Naive B cell (primary cell): Measurements from ENCODE around the gene JPH2. TPM values are rescaled to one million over a fixed set of nuclear protein-coding genes. Genes with fewer than 3 reads are reported as not detected.

Experiments used
- ATAC-seq, 2 donors: fragments of 150-1000 bp; cut with Tn5 transposase; 2 replicates each; pipeline ENCODE4 v1.10.0; 2021; ENCODE audit warnings: low read depth in 2 of 2, mild to moderate bottlenecking in 2 of 2, moderate library complexity in 2 of 2
- DNase-seq: peaks from one replicate; pipeline ENCODE4 v3.0.0; 2022
- H3K27ac Mint-ChIP-seq, 6 donors: one replicate each; pipeline ENCODE4 v1.8.0; 2020 to 2022; ENCODE audit warnings: mild to moderate bottlenecking in 6 of 6, mixed read lengths in 6 of 6, moderate library complexity in 5 of 6, inconsistent platforms in 2 of 6
- H3K27me3 Mint-ChIP-seq, 3 donors: one replicate each; pipeline ENCODE4 v1.8.0; 2021 to 2022; ENCODE audit warnings: mixed read lengths in 3 of 3, mild to moderate bottlenecking in 1 of 3
- H3K36me3 Mint-ChIP-seq, 2 donors: one replicate each; pipeline ENCODE4 v1.8.0; 2020 to 2022; ENCODE audit warnings: mixed read lengths in 2 of 2, inconsistent platforms in 1 of 2, mild to moderate bottlenecking in 1 of 2
- H3K4me1 Mint-ChIP-seq, 3 donors: one replicate each; pipeline ENCODE4 v1.8.0; 2020 to 2022; ENCODE audit warnings: mixed read lengths in 3 of 3, inconsistent platforms in 1 of 3, mild to moderate bottlenecking in 1 of 3, moderate library complexity in 1 of 3
- H3K4me3 Mint-ChIP-seq, 8 donors: one replicate each; pipeline ENCODE4 v1.8.0; 2020 to 2022; ENCODE audit warnings: mild to moderate bottlenecking in 8 of 8, mixed read lengths in 8 of 8, moderate library complexity in 8 of 8, inconsistent platforms in 2 of 8
- H3K9me3 Mint-ChIP-seq, 7 donors: one replicate each; pipeline ENCODE4 v1.8.0; 2020 to 2022; ENCODE audit warnings: mixed read lengths in 7 of 7, mild to moderate bottlenecking in 5 of 7, inconsistent platforms in 2 of 7, moderate library complexity in 1 of 7
- polyA plus RNA-seq, 6 donors: library from polyadenylated mRNA; unstranded; fragments of 300-500 nt; fragmentation: Illumina TruSeq; gene quantifications; one replicate each; pipeline ENCODE4 v1.2.3, GENCODE V29; 2021; ENCODE audit warnings: low read depth in 6 of 6

The JPH2 gene
- polyA plus RNA-seq, 6 donors from 2014 or later: not detected

GRCh38 chr20:44208165-44208564 lies 21.2 kb upstream of the JPH2 start:
- ATAC-seq: no peak
- Mint-ChIP-seq H3K36me3 (peaks cover 4 to 7% of the 10 kb centered on the region in 2 donors), H3K27me3 (no peaks in the 10 kb centered on the region), H3K4me3 (peak overlapping the region; percentile 92 to 100 (median 98)), H3K4me1 (peaks cover 47 to 61% (median 49%) of the 10 kb centered on the region in 3 donors), H3K9me3 (no peaks in the 10 kb centered on the region), H3K27ac (peak overlapping the region; percentile 84 to 100 (median 99))
- peak; percentile 36 for DNase-seq

DNA sequence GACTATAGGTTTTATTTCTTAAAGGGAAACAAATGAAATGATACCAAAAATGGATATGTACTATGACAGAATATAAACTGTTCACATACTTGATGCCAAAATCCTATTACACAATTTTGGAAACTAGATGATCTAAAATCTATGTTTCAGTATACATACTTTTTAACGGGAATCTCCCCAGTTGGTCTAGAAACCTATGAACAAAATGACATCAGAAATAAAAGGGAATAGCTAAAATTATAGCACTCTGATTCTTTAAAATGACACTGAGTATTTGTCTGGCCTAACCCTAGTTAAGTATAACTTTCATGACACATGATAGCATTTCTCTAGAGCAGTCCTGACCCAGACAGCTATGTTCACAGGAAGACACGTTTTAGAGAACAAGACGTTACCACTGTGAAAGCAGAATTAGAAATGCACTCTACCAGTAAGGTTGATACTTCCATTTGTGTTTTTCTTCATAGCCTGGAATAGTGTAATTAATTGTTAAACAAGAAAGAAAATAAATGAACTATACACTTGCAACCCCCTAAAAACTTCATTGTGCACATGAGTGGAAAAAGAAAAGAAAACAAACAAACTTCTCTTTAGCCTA lies 20.2 kb upstream of the JPH2 start:
- ATAC-seq: no peak
- no peak for DNase-seq
- H3K27ac Mint-ChIP-seq: peak overlapping the region; percentile 54 to 100 (median 94)
- peaks cover 48 to 60% (median 49%) of the 10 kb centered on the region in 3 donors for H3K4me1 Mint-ChIP-seq
- H3K27me3 Mint-ChIP-seq: no peaks in the 10 kb centered on the region
- H3K4me3 Mint-ChIP-seq: peak overlapping the region; percentile 74 to 100 (median 96)
- no peaks in the 10 kb centered on the region for H3K9me3 Mint-ChIP-seq
- H3K36me3 Mint-ChIP-seq: peaks cover 4 to 7% of the 10 kb centered on the region in 2 donors

DNA sequence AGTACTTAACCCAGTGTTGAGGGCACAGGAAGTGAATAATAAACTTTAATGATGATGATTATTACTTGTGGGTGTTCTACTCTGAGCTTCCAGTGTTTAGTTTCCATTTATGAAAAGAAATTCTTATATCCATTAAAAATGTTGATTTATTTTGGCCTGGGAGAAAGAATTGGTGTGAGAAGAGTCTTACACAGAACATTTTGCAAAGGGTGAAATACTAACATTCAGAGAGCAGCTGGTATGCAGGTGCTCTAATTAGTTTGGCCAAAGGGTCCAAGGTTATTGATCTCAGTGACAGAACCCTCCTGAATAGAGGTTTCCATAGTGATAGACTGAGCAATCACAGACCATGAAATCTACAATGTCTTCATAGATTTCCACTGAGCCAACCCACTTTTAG lies 19.1 kb upstream of the JPH2 start:
- ATAC-seq: no peak
- H3K27me3 Mint-ChIP-seq: no peaks in the 10 kb centered on the region
- H3K4me1 Mint-ChIP-seq: peaks cover 47 to 60% (median 48%) of the 10 kb centered on the region in 3 donors

GRCh38 chr20:44204832-44205215 lies 17.8 kb upstream of the JPH2 start:
- Mint-ChIP-seq H3K36me3 (peaks cover 13 to 24% of the 10 kb centered on the region in 2 donors), H3K27me3 (no peaks in the 10 kb centered on the region), H3K4me3 (no peak overlapping the region), H3K27ac (peak overlapping the region in 1 of 6 donors; percentile 8), H3K4me1 (peaks cover 41 to 57% (median 53%) of the 10 kb centered on the region in 3 donors), H3K9me3 (no peaks in the 10 kb centered on the region)
- ATAC-seq (no peak), DNase-seq (no peak)

More for the DNA sequence above, 19.1 kb upstream of the JPH2 start:
- DNase-seq: no peak
- Mint-ChIP-seq H3K36me3 (peaks cover 11 to 12% of the 10 kb centered on the region in 2 donors), H3K4me3 (peak overlapping the region in 3 of 8 donors; percentile 35 to 66 (median 60)), H3K27ac (peak overlapping the region in 3 of 6 donors; percentile 42 to 100 (median 49)), H3K9me3 (no peaks in the 10 kb centered on the region)

GRCh38 chr20:44204156-44204831 lies 17.3 kb upstream of the JPH2 start:
- Mint-ChIP-seq H3K36me3 (peaks cover 13 to 30% of the 10 kb centered on the region in 2 donors), H3K4me1 (peaks cover 36 to 58% (median 52%) of the 10 kb centered on the region in 3 donors), H3K9me3 (no peaks in the 10 kb centered on the region), H3K27me3 (no peaks in the 10 kb centered on the region), H3K27ac (peak overlapping the region in 2 of 6 donors; percentile 8 to 12), H3K4me3 (no peak overlapping the region)
- ATAC-seq (no peak), DNase-seq (no peak)

- peak overlapping the region in 1 of 6 donors; percentile 54 for H3K27ac Mint-ChIP-seq
- peaks cover 25 to 52% (median 41%) of the 10 kb centered on the region in 3 donors for H3K4me1 Mint-ChIP-seq
- peaks cover 13 to 32% of the 10 kb centered on the region in 2 donors for H3K36me3 Mint-ChIP-seq
Measured at GRCh38 chr20:44203161-44203560, 16.2 kb upstream of the JPH2 start.

DNA sequence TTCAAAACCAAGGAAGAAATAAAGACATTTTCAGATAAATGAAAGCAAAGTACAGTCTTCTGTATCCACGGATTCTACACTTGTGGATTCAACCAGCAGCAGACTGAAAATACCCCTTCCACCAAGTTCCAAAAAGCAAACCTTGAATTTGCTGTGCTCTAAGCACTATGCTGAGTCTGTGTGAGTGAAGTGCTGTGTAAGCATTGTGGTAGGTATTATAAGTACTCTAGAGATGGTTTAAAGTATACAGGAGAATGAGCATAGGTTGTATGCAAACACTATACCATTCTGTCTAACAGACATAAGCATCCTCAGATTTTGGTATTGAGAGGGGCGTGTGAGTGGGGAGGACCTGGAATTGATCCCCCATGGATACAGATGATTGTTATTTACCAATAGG lies 14.0 kb upstream of the JPH2 start:
- no peak for DNase-seq
- peaks cover 15 to 32% (median 21%) of the 10 kb centered on the region in 3 donors for H3K4me1 Mint-ChIP-seq
- H3K9me3 Mint-ChIP-seq: no peaks in the 10 kb centered on the region
- peaks cover 22 to 28% of the 10 kb centered on the region in 2 donors for H3K36me3 Mint-ChIP-seq
- no peak overlapping the region for H3K4me3 Mint-ChIP-seq
- peak overlapping the region in 1 of 6 donors; percentile 73 for H3K27ac Mint-ChIP-seq
- no peaks in the 10 kb centered on the region for H3K27me3 Mint-ChIP-seq
- ATAC-seq: no peak

More at GRCh38 chr20:44203161-44203560, 16.2 kb upstream of the JPH2 start:
- Mint-ChIP-seq H3K9me3 (no peaks in the 10 kb centered on the region), H3K27me3 (no peaks in the 10 kb centered on the region), H3K4me3 (no peak overlapping the region)
- DNase-seq (no peak), ATAC-seq (no peak)

- no peak overlapping the region for H3K4me3 Mint-ChIP-seq
Measured at GRCh38 chr20:44200371-44200770, 13.4 kb upstream of the JPH2 start.

GRCh38 chr20:44199877-44200276 lies 12.9 kb upstream of the JPH2 start:
- H3K27ac Mint-ChIP-seq: peak overlapping the region in 3 of 6 donors; percentile 11 to 73 (median 40)
- no peaks in the 10 kb centered on the region for H3K27me3 Mint-ChIP-seq
- H3K36me3 Mint-ChIP-seq: peaks cover 21 to 28% of the 10 kb centered on the region in 2 donors
- ATAC-seq (no peak), DNase-seq (no peak)
- no peaks in the 10 kb centered on the region for H3K9me3 Mint-ChIP-seq
- no peak overlapping the region for H3K4me3 Mint-ChIP-seq
- H3K4me1 Mint-ChIP-seq: peaks cover 15 to 32% (median 21%) of the 10 kb centered on the region in 3 donors

More at GRCh38 chr20:44200371-44200770, 13.4 kb upstream of the JPH2 start:
- peak overlapping the region in 3 of 6 donors; percentile 22 to 87 (median 73) for H3K27ac Mint-ChIP-seq
- H3K4me1 Mint-ChIP-seq: peaks cover 15 to 32% (median 21%) of the 10 kb centered on the region in 3 donors
- DNase-seq (no peak), ATAC-seq (no peak)
- H3K9me3 Mint-ChIP-seq: no peaks in the 10 kb centered on the region
- peaks cover 21 to 28% of the 10 kb centered on the region in 2 donors for H3K36me3 Mint-ChIP-seq
- H3K27me3 Mint-ChIP-seq: no peaks in the 10 kb centered on the region

- Mint-ChIP-seq H3K27ac (peak overlapping the region in 1 of 6 donors; percentile 13), H3K9me3 (no peaks in the 10 kb centered on the region), H3K4me3 (no peak overlapping the region), H3K36me3 (peaks cover 21 to 28% of the 10 kb centered on the region in 2 donors), H3K27me3 (no peaks in the 10 kb centered on the region), H3K4me1 (peaks cover 12 to 33% (median 17%) of the 10 kb centered on the region in 3 donors)
- DNase-seq: no peak
- no peak for ATAC-seq
Measured at GRCh38 chr20:44198872-44199271, 11.9 kb upstream of the JPH2 start.

DNA sequence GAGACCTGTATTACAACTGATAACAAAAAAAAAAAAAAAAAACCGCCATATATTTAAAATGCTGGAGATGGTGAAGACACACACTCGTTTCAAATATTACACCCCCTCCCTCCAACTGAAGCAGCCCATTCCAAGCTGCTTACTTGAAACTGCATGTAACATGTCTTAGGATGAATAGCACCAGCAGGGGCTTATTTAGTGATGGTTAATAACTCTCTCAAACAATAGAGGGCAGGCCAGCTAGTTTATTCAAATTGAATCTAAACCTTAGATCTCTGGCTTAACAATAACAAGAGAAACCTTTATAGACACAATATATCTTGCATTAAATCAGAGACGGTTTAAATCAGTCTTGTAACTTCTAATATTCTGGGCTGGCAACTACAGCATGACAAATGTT lies 9.3 kb upstream of the JPH2 start:
- H3K4me3 Mint-ChIP-seq: no peak overlapping the region
- no peak for DNase-seq
- peaks cover 17 to 22% of the 10 kb centered on the region in 2 donors for H3K36me3 Mint-ChIP-seq
- H3K27me3 Mint-ChIP-seq: no peaks in the 10 kb centered on the region
- peaks cover 0 to 2% (median 0%) of the 10 kb centered on the region in 7 donors for H3K9me3 Mint-ChIP-seq
- peak; percentile 61 to 65 for ATAC-seq
- H3K27ac Mint-ChIP-seq: peak overlapping the region in 1 of 6 donors; percentile 23
- peaks cover 7 to 31% (median 11%) of the 10 kb centered on the region in 3 donors for H3K4me1 Mint-ChIP-seq

GRCh38 chr20:44195605-44196004 lies 8.6 kb upstream of the JPH2 start:
- Mint-ChIP-seq H3K27me3 (no peaks in the 10 kb centered on the region), H3K4me3 (no peak overlapping the region), H3K4me1 (peaks cover 5 to 26% (median 11%) of the 10 kb centered on the region in 3 donors), H3K27ac (peak overlapping the region in 5 of 6 donors; percentile 1 to 54 (median 22)), H3K9me3 (peaks cover 0 to 2% (median 0%) of the 10 kb centered on the region in 7 donors), H3K36me3 (peaks cover 14 to 16% of the 10 kb centered on the region in 2 donors)
- ATAC-seq: no peak
- no peak for DNase-seq

DNA sequence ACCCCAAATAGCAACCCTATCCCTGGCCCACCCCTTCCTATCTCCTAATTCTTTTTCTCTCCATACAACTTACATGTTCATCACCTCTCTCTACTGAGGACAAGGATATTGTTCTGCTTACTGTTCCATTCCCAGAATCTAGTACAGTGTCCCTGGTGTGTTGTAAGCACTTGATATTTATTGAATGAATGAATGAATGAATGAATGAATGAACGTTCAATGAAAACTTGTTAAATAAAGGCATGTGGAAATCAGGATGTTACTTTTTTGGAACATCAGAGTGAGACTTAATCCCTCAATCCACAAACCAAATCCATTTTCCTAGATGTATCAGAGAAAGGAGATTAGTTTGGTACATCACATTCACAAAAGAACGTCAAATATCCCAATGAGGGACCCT lies 6.8 kb upstream of the JPH2 start:
- peaks cover 8 to 14% (median 11%) of the 10 kb centered on the region in 3 donors for H3K4me1 Mint-ChIP-seq
- peaks cover 0 to 14% of the 10 kb centered on the region in 2 donors for H3K36me3 Mint-ChIP-seq
- no peak for ATAC-seq
- H3K27me3 Mint-ChIP-seq: peaks cover 0 to 4% (median 0%) of the 10 kb centered on the region in 3 donors
- peaks cover 0 to 2% (median 0%) of the 10 kb centered on the region in 7 donors for H3K9me3 Mint-ChIP-seq
- no peak for DNase-seq
- peak overlapping the region in 3 of 6 donors; percentile 1 to 75 (median 8) for H3K27ac Mint-ChIP-seq
- H3K4me3 Mint-ChIP-seq: no peak overlapping the region
